Keratinocyte (primary cell): ENCODE data around the gene SUPT6H. TPM values are rescaled to one million over a fixed set of nuclear protein-coding genes. Genes with fewer than 3 reads are reported as not detected.

ENCODE experiments used
- DNase-seq: peaks from one replicate; pipeline ENCODE4 v3.0.0-alpha.2; 2011; ENCODE audit warnings: low read depth, missing footprints, low spot score
- FAIRE-seq: peaks from 2 replicates; lab custom pipeline; 2011; peaks lifted over from hg19 to GRCh38; lab: Jason Lieb, UNC
- H2AFZ ChIP-seq: 2 replicates; pipeline ENCODE4 v1.6.0; 2012; ENCODE audit warnings: low read length, control low read depth, inconsistent platforms; ENCODE audit not compliant: control insufficient read depth
- H3K27ac ChIP-seq: 2 replicates; pipeline ENCODE4 v1.5.1; 2011; ENCODE audit warnings: low read length; ENCODE audit not compliant: control insufficient read depth, insufficient read depth
- H3K27me3 ChIP-seq: 3 replicates; pipeline ENCODE4 v1.6.0; 2011; ENCODE audit warnings: low read length; ENCODE audit not compliant: control insufficient read depth, insufficient read depth; ENCODE audit errors: extremely low read depth
- H3K36me3 ChIP-seq, 2 experiments: 2 replicates in 1 of 2; 3 replicates in 1 of 2; pipeline ENCODE4 v1.5.1; 2011; ENCODE audit warnings: low read length in 2 of 2, mild to moderate bottlenecking in 1 of 2; ENCODE audit not compliant: control insufficient read depth in 2 of 2, insufficient read depth in 2 of 2; ENCODE audit errors: extremely low read depth in 1 of 2
- H3K4me1 ChIP-seq: 3 replicates; pipeline ENCODE4 v1.5.1; 2011; ENCODE audit warnings: low read length; ENCODE audit not compliant: control insufficient read depth, insufficient read depth; ENCODE audit errors: extremely low read depth
- H3K4me2 ChIP-seq: 3 replicates; pipeline ENCODE4 v1.6.0; 2011; ENCODE audit warnings: low read depth, low read length; ENCODE audit not compliant: control insufficient read depth, insufficient read depth; ENCODE audit errors: extremely low read depth
- H3K4me3 ChIP-seq, 3 experiments: fragments of 200-600 bp in 1 of 3; sonication (generic) in 1 of 3; 2 replicates in 2 of 3; 3 replicates in 1 of 3; pipeline ENCODE4 v1.5.1; 2011 to 2016; ENCODE audit warnings: low read length in 3 of 3, mild to moderate bottlenecking in 3 of 3, control low read depth in 2 of 3, inconsistent platforms in 1 of 3, low read depth in 1 of 3, mixed read lengths in 1 of 3, mixed run types in 1 of 3, moderate library complexity in 1 of 3; ENCODE audit not compliant: control insufficient read depth in 2 of 3, insufficient read depth in 2 of 3; ENCODE audit errors: extremely low read depth in 1 of 3
- H3K79me2 ChIP-seq: 2 replicates; pipeline ENCODE4 v1.6.0; 2012; ENCODE audit warnings: low read length; ENCODE audit not compliant: control insufficient read depth, insufficient read depth
- H3K9ac ChIP-seq: 3 replicates; pipeline ENCODE4 v1.6.0; 2011; ENCODE audit warnings: low read length; ENCODE audit not compliant: control insufficient read depth, insufficient read depth; ENCODE audit errors: extremely low read depth
- H3K9me1 ChIP-seq: 3 replicates; pipeline ENCODE4 v1.6.0; 2011; ENCODE audit warnings: low read length; ENCODE audit not compliant: control insufficient read depth, insufficient read depth; ENCODE audit errors: extremely low read depth
- H3K9me3 ChIP-seq: 2 replicates; pipeline ENCODE4 v1.5.1; 2012; ENCODE audit warnings: low read depth, low read length; ENCODE audit not compliant: control insufficient read depth
- H4K20me1 ChIP-seq: 3 replicates; pipeline ENCODE4 v1.6.0; 2011; ENCODE audit warnings: low read length; ENCODE audit not compliant: control insufficient read depth, insufficient read depth; ENCODE audit errors: extremely low read depth
- CTCF ChIP-seq, 3 experiments: IDR thresholded peaks in 1 of 3; conservative IDR thresholded peaks in 1 of 3; optimal IDR thresholded peaks in 1 of 3; 2 replicates in 2 of 3; 3 replicates in 1 of 3; pipeline versions ENCODE3 to v1.5.1; 2011; ENCODE audit warnings: low read length in 3 of 3, mild to moderate bottlenecking in 3 of 3, moderate library complexity in 2 of 3, control low read depth in 1 of 3, inconsistent platforms in 1 of 3; ENCODE audit not compliant: insufficient read depth in 2 of 3; ENCODE audit errors: extremely low read depth in 1 of 3
- EZH2 ChIP-seq: IDR thresholded peaks from one replicate; pipeline ENCODE4 v1.6.1; 2012; ENCODE audit warnings: inconsistent platforms, mild to moderate bottlenecking, low read length, moderate library complexity
- dilution Hi-C: fragments of 300-500 bp; cut with MboI; formaldehyde crosslinking; loops from one replicate; pipeline ENCODE4 v1.7.0; 2020; ENCODE audit warnings: low sequenced_read_pairs; ENCODE audit not compliant: extremely low pct_ligation_motif_present
- polyA plus RNA-seq, 5 experiments: library from polyadenylated mRNA; depleted of rRNA in 3 of 5; stranded (reverse) in 3 of 5; stranded (forward) in 1 of 5; unstranded in 1 of 5; fragments of >200 nt; gene quantifications; 1 replicate in 1 of 5; 2 replicates in 3 of 5; 3 replicates in 1 of 5; pipeline versions ENCODE4 v1.2.1 to v1.2.3, GENCODE V29; 2011 to 2012; ENCODE audit warnings: missing spikeins in 2 of 5, low read depth in 1 of 5, low replicate concordance in 1 of 5

The SUPT6H gene
- polyA plus RNA-seq, 1 donor (not counting 4 experiments of a cell fraction or from before 2014, with no cell fraction given), result 32.1 TPM

- H2AFZ ChIP-seq, result no peak overlapping the region
- H4K20me1 ChIP-seq, result peaks cover 2% of the 10 kb centered on the region
- no peaks in the 10 kb centered on the region for H3K9me3 ChIP-seq
- no peak overlapping the region for H3K4me2 ChIP-seq
- no peaks in the 10 kb centered on the region for H3K9me1 ChIP-seq
- TF ChIP-seq CTCF (optimal IDR thresholded peaks at IDR 0.05 in 1 of 3, IDR thresholded peaks at IDR 0.05 in 1 of 3, conservative IDR thresholded peaks at IDR 0.05 in 1 of 3; ENCODE audit: extremely low read depth in 1 of 3, insufficient read depth in 2 of 3, low read length in 3 of 3), result no peak
- no peak for TF ChIP-seq EZH2
- DNase-seq (no peak), FAIRE-seq (no peak)
- H3K4me3 ChIP-seq, result no peak overlapping the region
- H3K27ac ChIP-seq, result no peak overlapping the region
- H3K36me3 ChIP-seq, result peaks cover 61 to 70% of the 10 kb centered on the region in 2 experiments
- no peaks in the 10 kb centered on the region for H3K27me3 ChIP-seq
- no peaks in the 10 kb centered on the region for H3K79me2 ChIP-seq
- no peaks in the 10 kb centered on the region for H3K4me1 ChIP-seq
- H3K9ac ChIP-seq, result no peak overlapping the region
- dilution Hi-C loops, result no loop called here
These were observed 24.3 kb downstream of the SUPT6H start for GRCh38 chr17:28686296-28686695.

- Histone ChIP-seq H3K9ac (no peak overlapping the region), H2AFZ (no peak overlapping the region), H3K4me1 (no peaks in the 10 kb centered on the region), H3K4me3 (no peak overlapping the region), H3K9me3 (no peaks in the 10 kb centered on the region), H3K4me2 (no peak overlapping the region), H3K27ac (no peak overlapping the region), H3K36me3 (peaks cover 51 to 54% of the 10 kb centered on the region in 2 experiments), H4K20me1 (peaks cover 2% of the 10 kb centered on the region), H3K9me1 (no peaks in the 10 kb centered on the region), H3K79me2 (no peaks in the 10 kb centered on the region), H3K27me3 (no peaks in the 10 kb centered on the region)
- dilution Hi-C loops, result no loop called here
- no peak for FAIRE-seq
- no peak for TF ChIP-seq CTCF (optimal IDR thresholded peaks at IDR 0.05 in 1 of 3, IDR thresholded peaks at IDR 0.05 in 1 of 3, conservative IDR thresholded peaks at IDR 0.05 in 1 of 3; ENCODE audit: extremely low read depth in 1 of 3, insufficient read depth in 2 of 3, low read length in 3 of 3)
- DNase-seq, result no peak
These were observed 26.5 kb downstream of the SUPT6H start for GRCh38 chr17:28688481-28688880.
